Hepatocyte (in vitro differentiated cells): ENCODE results near the gene ZNF264. TPM values are rescaled to one million over a fixed set of nuclear protein-coding genes. Genes with fewer than 3 reads are reported as not detected.

Source experiments
- DNase-seq: peaks from one replicate; pipeline ENCODE4 v3.0.0-alpha.2; 2016; ENCODE audit warnings: low spot score
- H2AFZ ChIP-seq: fragments of 200-600 bp; sonication (generic); 2 replicates; pipeline ENCODE4 v1.6.0; 2016; ENCODE audit warnings: antibody characterized with exemption, mild to moderate bottlenecking
- H3K27ac ChIP-seq: fragments of 200-600 bp; sonication (generic); 2 replicates; pipeline ENCODE4 v1.5.1; 2016; ENCODE audit warnings: mild to moderate bottlenecking
- H3K27me3 ChIP-seq: fragments of 200-600 bp; sonication (generic); 2 replicates; pipeline ENCODE4 v1.6.1; 2016
- H3K36me3 ChIP-seq: fragments of 200-600 bp; sonication (generic); replicated peaks from 2 replicates; pipeline ENCODE4 v1.5.1; 2016; ENCODE audit warnings: low read depth; ENCODE audit not compliant: insufficient read depth
- H3K4me1 ChIP-seq: fragments of 200-600 bp; sonication (generic); 2 replicates; pipeline ENCODE4 v1.5.1; 2016; ENCODE audit warnings: mild to moderate bottlenecking, moderate library complexity; ENCODE audit not compliant: insufficient read depth
- H3K4me2 ChIP-seq: fragments of 200-600 bp; sonication (generic); 2 replicates; pipeline ENCODE4 v1.6.0; 2016
- H3K4me3 ChIP-seq: fragments of 200-600 bp; sonication (generic); 2 replicates; pipeline ENCODE4 v1.5.1; 2016; ENCODE audit warnings: mild to moderate bottlenecking
- H3K79me2 ChIP-seq: fragments of 200-600 bp; sonication (generic); 2 replicates; pipeline ENCODE4 v1.6.0; 2017; ENCODE audit warnings: mild to moderate bottlenecking
- H3K9me2 ChIP-seq: fragments of 200-600 bp; sonication (generic); replicated peaks from 2 replicates; pipeline ENCODE4 v1.6.0; 2017; ENCODE audit warnings: mild to moderate bottlenecking; ENCODE audit not compliant: insufficient read depth
- H3K9me3 ChIP-seq: fragments of 200-600 bp; sonication (generic); 2 replicates; pipeline ENCODE4 v1.5.1; 2016; ENCODE audit warnings: low read depth, mild to moderate bottlenecking
- H4K20me1 ChIP-seq: fragments of 200-600 bp; sonication (generic); 2 replicates; pipeline ENCODE4 v1.6.0; 2016; ENCODE audit warnings: mild to moderate bottlenecking; ENCODE audit not compliant: insufficient read depth, poor library complexity, severe bottlenecking
- CTCF ChIP-seq: fragments of 200-600 bp; sonication (generic); IDR thresholded peaks from 2 replicates; pipeline ENCODE4 v1.5.1; 2016; ENCODE audit warnings: antibody characterized with exemption, mild to moderate bottlenecking; ENCODE audit not compliant: poor library complexity
- EZH2 ChIP-seq: fragments of 200-600 bp; sonication (generic); IDR thresholded peaks from 2 replicates; pipeline ENCODE4 v1.6.1; 2016; ENCODE audit warnings: antibody characterized with exemption, mild to moderate bottlenecking, borderline replicate concordance
- EZH2phosphoT487 ChIP-seq: fragments of 200-600 bp; sonication (generic); IDR thresholded peaks from one replicate; pipeline ENCODE4 v1.6.1; 2018; ENCODE audit warnings: antibody characterized with exemption, mild to moderate bottlenecking, low read depth, moderate library complexity; ENCODE audit not compliant: unreplicated experiment, severe bottlenecking
- WGBS: methylation state at CpG from one replicate; pipeline ENCODE4 v1.1.6; 2016; ENCODE audit warnings: low lambda C conversion rate; ENCODE audit errors: missing lambda C conversion rate; 5-methylcytosine and 5-hydroxymethylcytosine counted together
- polyA plus RNA-seq: library from polyadenylated mRNA; unstranded; fragments of >200 nt; fragmentation: Nextera tagmentation; extraction: Ambion mirVana; gene quantifications from 2 replicates; pipeline ENCODE4 v1.2.1, GENCODE V29; 2016
- total RNA-seq: library from RNA; depleted of rRNA; stranded (reverse); fragments of >200 nt; gene quantifications from 2 replicates; pipeline ENCODE4 v1.2.3, GENCODE V29; 2014

Gene ZNF264
- total and polyA plus RNA-seq, 2 experiments from 2014 or later: 4.4 to 26.2 TPM

GRCh38 chr19:57244513-57244912 is 53.2 kb downstream of the ZNF264 start:
- no peak for DNase-seq
- H3K4me3 ChIP-seq: no peak overlapping the region
- 80% methylated on average over 5 of the region's 5 CpGs for WGBS
- H3K27me3 ChIP-seq: no peaks in the 10 kb centered on the region
- no peak overlapping the region for H2AFZ ChIP-seq
- no peaks in the 10 kb centered on the region for H4K20me1 ChIP-seq
- no peaks in the 10 kb centered on the region for H3K9me3 ChIP-seq
- H3K79me2 ChIP-seq: peaks cover 52% of the 10 kb centered on the region
- TF ChIP-seq EZH2phosphoT487 (no peak), CTCF (no peak), EZH2 (no peak)
- H3K27ac ChIP-seq: no peak overlapping the region
- peaks cover 13% of the 10 kb centered on the region for H3K4me1 ChIP-seq
- H3K36me3 ChIP-seq: no peaks in the 10 kb centered on the region
- no peak overlapping the region for H3K4me2 ChIP-seq
- H3K9me2 ChIP-seq: no peaks in the 10 kb centered on the region

GRCh38 chr19:57245066-57245465 is 53.8 kb downstream of the ZNF264 start:
- no peaks in the 10 kb centered on the region for H3K9me2 ChIP-seq
- no peaks in the 10 kb centered on the region for H3K27me3 ChIP-seq
- TF ChIP-seq EZH2phosphoT487 (no peak), CTCF (no peak), EZH2 (no peak)
- H4K20me1 ChIP-seq: no peaks in the 10 kb centered on the region
- H3K4me3 ChIP-seq: no peak overlapping the region
- no peak overlapping the region for H3K4me2 ChIP-seq
- H3K4me1 ChIP-seq: peaks cover 13% of the 10 kb centered on the region
- H3K36me3 ChIP-seq: no peaks in the 10 kb centered on the region
- no peak for DNase-seq
- no peak overlapping the region for H3K27ac ChIP-seq
- no peak overlapping the region for H2AFZ ChIP-seq
- 97% methylated on average over 5 of the region's 5 CpGs for WGBS
- H3K79me2 ChIP-seq: peaks cover 52% of the 10 kb centered on the region
- no peaks in the 10 kb centered on the region for H3K9me3 ChIP-seq

- H3K27me3 ChIP-seq: no peaks in the 10 kb centered on the region
Observed at GRCh38 chr19:57245959-57246358, 54.7 kb downstream of the ZNF264 start.

More at GRCh38 chr19:57245959-57246358, 54.7 kb downstream of the ZNF264 start:
- Histone ChIP-seq H3K4me2 (peak overlapping the region; percentile 55), H3K9me3 (no peaks in the 10 kb centered on the region), H3K36me3 (no peaks in the 10 kb centered on the region), H3K79me2 (peaks cover 54% of the 10 kb centered on the region), H2AFZ (no peak overlapping the region), H4K20me1 (no peaks in the 10 kb centered on the region), H3K27ac (peak overlapping the region; percentile 44), H3K4me3 (no peak overlapping the region), H3K9me2 (no peaks in the 10 kb centered on the region), H3K4me1 (peaks cover 13% of the 10 kb centered on the region)
- TF ChIP-seq EZH2 (no peak), EZH2phosphoT487 (no peak), CTCF (no peak)
- peak; percentile 39 for DNase-seq
- WGBS: 82% methylated on average over 6 of the region's 6 CpGs
